C4-2B (cell line): ENCODE data around the gene IRF3.

Experiments
- H3K27ac ChIP-seq: fragments of 450-650 bp; 2 replicates; pipeline ENCODE4 v1.5.1; 2017
- CTCF ChIP-seq: fragments of 450-650 bp; conservative IDR thresholded peaks from 2 replicates; pipeline ENCODE4 v1.5.1; 2017; ENCODE audit warnings: mild to moderate bottlenecking
- ZFX ChIP-seq: fragments of 450-650 bp; IDR thresholded peaks from 2 replicates; pipeline ENCODE4 v1.6.1; 2017

Gene IRF3

GRCh38 chr19:49616532-49616931 lies 49.1 kb downstream of the IRF3 start:
- TF ChIP-seq CTCF, result no peak
- no peak for TF ChIP-seq ZFX
- no peak overlapping the region for H3K27ac ChIP-seq

- TF ChIP-seq ZFX (no peak), CTCF (no peak)
- no peak overlapping the region for H3K27ac ChIP-seq
Observed at GRCh38 chr19:49615861-49616260, 49.8 kb downstream of the IRF3 start.

GRCh38 chr19:49614096-49614833 lies 51.4 kb downstream of the IRF3 start:
- TF ChIP-seq CTCF (no peak), ZFX (no peak)
- peak overlapping the region; percentile 32 for H3K27ac ChIP-seq

GRCh38 chr19:49613374-49613773 lies 52.3 kb downstream of the IRF3 start:
- H3K27ac ChIP-seq, result peak overlapping the region; percentile 32

More at GRCh38 chr19:49613374-49613773, 52.3 kb downstream of the IRF3 start:
- TF ChIP-seq CTCF, result no peak
- no peak for TF ChIP-seq ZFX
